Spleen (tissue), 7 donors: ENCODE results near the gene SATB1.

Source experiments
- POLR2AphosphoS5 ChIP-seq, 3 donors: sonication (generic); formaldehyde crosslinking; IDR thresholded peaks; one replicate each; pipeline ENCODE4 v1.5.1; 2017; ENCODE audit warnings: antibody characterized with exemption in 3 of 3
- TF ChIP-seq, protein P1 (sequence below), 11 experiments: fragments of 200-600 bp in 7 of 11; fragments of 450-650 bp in 4 of 11; sonication (generic) in 4 of 11; IDR thresholded peaks in 8 of 11; conservative IDR thresholded peaks in 3 of 11; 1 replicate in 7 of 11; 2 replicates in 4 of 11; pipeline versions ENCODE4 v1.4.0 to v1.8.0; 2016 to 2021; ENCODE audit warnings: antibody characterized with exemption in 11 of 11, inconsistent platforms in 4 of 11, mild to moderate bottlenecking in 1 of 11
- donor health status: DM: no; HTN: no; CAD: no; lungs with moderate emphysema.
- donor health status: DM: no; HTN: no; CAD: no.
- donor health status: DM: no; HTN: no; CAD: no.

DNA sequence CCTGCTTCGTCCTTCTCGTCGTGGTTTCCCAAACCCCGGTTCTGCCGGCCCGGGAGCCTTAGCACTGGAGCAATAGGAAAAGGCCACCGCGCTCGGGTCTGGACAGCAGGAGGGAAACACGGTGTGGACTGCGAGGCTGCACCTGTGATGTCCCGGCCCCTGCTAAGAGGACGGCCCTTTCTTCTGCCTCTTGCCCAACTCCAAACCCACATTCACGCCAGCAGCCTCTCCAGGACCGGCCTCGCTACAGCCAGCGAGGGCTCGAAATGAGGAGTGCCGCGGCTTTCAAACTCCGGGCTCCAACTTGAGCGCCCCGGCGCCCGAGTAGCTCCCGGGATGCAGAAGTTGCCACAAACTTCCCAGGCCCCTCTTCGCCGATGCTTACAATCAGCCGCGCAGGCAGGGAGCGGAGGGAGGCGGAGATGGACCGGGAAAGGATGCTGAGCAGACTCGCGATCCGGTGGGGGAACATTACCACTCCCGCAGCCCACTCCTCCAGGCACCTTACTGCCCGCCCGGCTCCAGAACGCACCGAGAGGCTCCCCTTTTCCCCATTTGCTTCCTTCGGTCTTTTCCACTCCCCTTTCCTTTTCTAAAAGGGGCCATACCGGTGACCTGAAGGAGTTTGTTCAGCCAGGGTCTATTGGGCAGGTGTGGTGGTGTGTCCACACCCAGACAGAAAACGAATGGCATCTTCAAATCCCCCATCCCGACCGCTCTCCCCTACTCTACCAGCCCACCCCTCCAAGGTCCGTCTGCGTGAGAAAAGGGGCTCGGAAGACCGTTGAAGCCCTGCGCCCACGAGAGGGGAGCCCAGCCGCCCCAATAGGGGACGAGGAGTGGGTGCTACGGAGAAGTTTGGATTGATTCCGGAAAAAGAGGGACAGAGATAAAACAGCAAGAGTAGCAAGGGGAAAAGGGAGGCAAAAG is 18.8 kb upstream of the SATB1 start:
- TF ChIP-seq, protein P1, sequence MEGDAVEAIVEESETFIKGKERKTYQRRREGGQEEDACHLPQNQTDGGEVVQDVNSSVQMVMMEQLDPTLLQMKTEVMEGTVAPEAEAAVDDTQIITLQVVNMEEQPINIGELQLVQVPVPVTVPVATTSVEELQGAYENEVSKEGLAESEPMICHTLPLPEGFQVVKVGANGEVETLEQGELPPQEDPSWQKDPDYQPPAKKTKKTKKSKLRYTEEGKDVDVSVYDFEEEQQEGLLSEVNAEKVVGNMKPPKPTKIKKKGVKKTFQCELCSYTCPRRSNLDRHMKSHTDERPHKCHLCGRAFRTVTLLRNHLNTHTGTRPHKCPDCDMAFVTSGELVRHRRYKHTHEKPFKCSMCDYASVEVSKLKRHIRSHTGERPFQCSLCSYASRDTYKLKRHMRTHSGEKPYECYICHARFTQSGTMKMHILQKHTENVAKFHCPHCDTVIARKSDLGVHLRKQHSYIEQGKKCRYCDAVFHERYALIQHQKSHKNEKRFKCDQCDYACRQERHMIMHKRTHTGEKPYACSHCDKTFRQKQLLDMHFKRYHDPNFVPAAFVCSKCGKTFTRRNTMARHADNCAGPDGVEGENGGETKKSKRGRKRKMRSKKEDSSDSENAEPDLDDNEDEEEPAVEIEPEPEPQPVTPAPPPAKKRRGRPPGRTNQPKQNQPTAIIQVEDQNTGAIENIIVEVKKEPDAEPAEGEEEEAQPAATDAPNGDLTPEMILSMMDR (IDR thresholded peaks at IDR 0.05 in 8 of 11, conservative IDR thresholded peaks at IDR 0.05 in 3 of 11) = no peak
- peak in 1 of 3 donors; percentile 20 for TF ChIP-seq POLR2AphosphoS5 (IDR thresholded peaks at IDR 0.05)
